Muscle layer of duodenum (tissue), 2 donors: ENCODE data around the gene CIROP.

ENCODE experiments used
- H3K27ac ChIP-seq: one replicate; pipeline ENCODE4 v1.7.0; 2013; ENCODE audit warnings: mild to moderate bottlenecking, low read length
- H3K27me3 ChIP-seq: one replicate; pipeline ENCODE4 v1.7.0; 2013; ENCODE audit warnings: low read depth, mild to moderate bottlenecking, control low read depth, low read length
- H3K36me3 ChIP-seq, 2 donors: one replicate each; pipeline ENCODE4 v1.7.0; 2013; ENCODE audit warnings: low read length in 2 of 2, control low read depth in 1 of 2, mild to moderate bottlenecking in 1 of 2; ENCODE audit not compliant: insufficient read depth in 2 of 2, control insufficient read depth in 1 of 2
- H3K4me1 ChIP-seq, 2 donors: one replicate each; pipeline ENCODE4 v1.7.0; 2013; ENCODE audit warnings: low read length in 2 of 2, mild to moderate bottlenecking in 2 of 2, control low read depth in 1 of 2, moderate library complexity in 1 of 2; ENCODE audit not compliant: insufficient read depth in 2 of 2, control insufficient read depth in 1 of 2
- H3K4me3 ChIP-seq, 2 donors: one replicate each; pipeline ENCODE4 v1.7.0; 2013; ENCODE audit warnings: low read length in 2 of 2, low read depth in 1 of 2, mild to moderate bottlenecking in 1 of 2
- H3K9me3 ChIP-seq, 2 donors: one replicate each; pipeline ENCODE4 v1.7.0; 2013; ENCODE audit warnings: low read length in 2 of 2, control low read depth in 1 of 2, mild to moderate bottlenecking in 1 of 2; ENCODE audit not compliant: control insufficient read depth in 1 of 2
- donor health status: healthy.

CIROP gene

DNA sequence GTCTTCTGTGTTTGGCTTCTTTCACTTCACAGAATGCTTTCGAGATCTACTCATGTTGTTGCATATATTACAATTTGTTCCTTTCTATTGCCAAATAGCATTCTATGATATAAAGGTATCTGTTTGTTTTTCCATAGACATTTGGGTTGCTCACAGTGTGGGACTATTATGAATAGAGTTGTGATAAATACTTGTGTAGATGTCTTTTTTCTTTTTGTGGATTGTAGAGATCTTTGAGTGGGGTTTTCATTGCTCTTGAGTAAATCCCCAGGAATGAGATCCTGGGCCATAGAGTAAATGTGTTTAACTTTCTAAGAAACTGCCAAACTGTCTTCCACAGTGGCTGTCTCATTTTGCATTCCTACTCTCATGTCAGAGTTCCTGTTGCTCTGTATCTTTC, 39.1 kb upstream of the CIROP start:
- H3K27ac ChIP-seq: no peak overlapping the region
- peaks cover 7 to 8% of the 10 kb centered on the region in 2 donors for H3K4me1 ChIP-seq
- no peak overlapping the region for H3K4me3 ChIP-seq

GRCh38 chr14:23142826-23143225, 38.0 kb upstream of the CIROP start:
- Histone ChIP-seq H3K4me1 (peaks cover 8 to 10% of the 10 kb centered on the region in 2 donors), H3K36me3 (peaks cover 0 to 4% of the 10 kb centered on the region in 2 donors), H3K4me3 (no peak overlapping the region), H3K9me3 (no peaks in the 10 kb centered on the region), H3K27me3 (no peaks in the 10 kb centered on the region), H3K27ac (peak overlapping the region; percentile 54)

More for the DNA sequence above, 39.1 kb upstream of the CIROP start:
- Histone ChIP-seq H3K36me3 (no peaks in the 10 kb centered on the region), H3K27me3 (no peaks in the 10 kb centered on the region), H3K9me3 (no peaks in the 10 kb centered on the region)

DNA sequence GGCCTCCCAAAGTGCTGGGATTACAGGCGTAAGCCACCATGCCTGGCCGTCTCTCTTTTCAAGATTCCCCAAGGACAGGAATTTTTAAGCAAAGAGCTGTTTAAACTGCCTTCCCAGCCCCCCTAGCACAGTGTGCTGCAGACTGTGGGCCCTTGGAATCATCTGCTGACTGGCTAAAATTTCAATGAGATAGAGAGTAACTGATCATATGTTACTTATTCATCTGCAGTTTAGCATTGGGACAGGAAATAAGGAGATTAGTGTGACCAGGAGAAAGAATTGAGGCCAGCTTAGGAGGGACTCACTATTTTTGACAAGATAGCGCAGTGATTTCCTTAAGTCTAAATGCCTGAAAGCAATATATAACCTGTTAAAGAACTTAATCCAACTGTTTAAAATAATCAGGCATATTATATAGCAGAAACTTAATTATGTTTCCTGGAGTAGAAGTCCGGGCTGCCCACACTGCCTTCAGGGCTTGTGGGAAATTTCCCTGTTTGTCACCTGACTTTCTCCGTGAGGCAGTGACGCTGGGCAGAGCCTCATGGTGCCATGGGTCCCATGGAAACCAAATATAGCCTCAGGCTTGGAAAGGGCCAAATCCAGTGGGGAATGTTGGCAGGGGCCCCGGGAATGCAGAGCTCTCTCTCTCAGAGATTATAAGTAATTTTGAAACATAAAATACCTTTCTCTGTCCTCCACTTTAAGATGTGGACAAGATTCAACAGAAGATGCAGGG, 37.1 kb upstream of the CIROP start:
- Histone ChIP-seq H3K4me1 (peaks cover 8 to 12% of the 10 kb centered on the region in 2 donors), H3K4me3 (no peak overlapping the region), H3K27ac (peak overlapping the region; percentile 54), H3K27me3 (no peaks in the 10 kb centered on the region), H3K36me3 (peaks cover 0 to 4% of the 10 kb centered on the region in 2 donors), H3K9me3 (no peaks in the 10 kb centered on the region)

DNA sequence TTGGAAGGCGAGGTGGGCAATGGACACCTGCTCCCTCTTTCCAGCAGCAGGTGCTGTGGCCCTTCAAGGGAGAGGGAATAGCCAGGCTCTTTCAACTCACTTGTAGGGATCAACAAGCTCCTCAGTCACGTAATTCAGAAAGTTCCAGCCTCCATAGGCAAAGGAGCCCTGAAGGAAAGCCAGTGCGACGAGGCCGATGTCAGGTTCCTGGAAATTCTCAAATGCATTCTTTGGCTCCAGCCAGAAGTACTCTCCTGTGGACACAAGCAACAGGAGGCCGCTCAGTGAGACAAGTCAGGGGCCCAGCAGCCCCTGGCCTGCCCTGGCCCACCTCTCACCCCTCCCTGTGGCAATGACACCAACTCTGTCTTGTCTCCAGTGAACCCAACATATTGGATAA, 35.6 kb upstream of the CIROP start:
- H3K27ac ChIP-seq: peak overlapping the region; percentile 64
- no peaks in the 10 kb centered on the region for H3K9me3 ChIP-seq
- H3K36me3 ChIP-seq: peaks cover 0 to 6% of the 10 kb centered on the region in 2 donors
- H3K4me3 ChIP-seq: no peak overlapping the region
- H3K27me3 ChIP-seq: no peaks in the 10 kb centered on the region
- peaks cover 0 to 12% of the 10 kb centered on the region in 2 donors for H3K4me1 ChIP-seq

DNA sequence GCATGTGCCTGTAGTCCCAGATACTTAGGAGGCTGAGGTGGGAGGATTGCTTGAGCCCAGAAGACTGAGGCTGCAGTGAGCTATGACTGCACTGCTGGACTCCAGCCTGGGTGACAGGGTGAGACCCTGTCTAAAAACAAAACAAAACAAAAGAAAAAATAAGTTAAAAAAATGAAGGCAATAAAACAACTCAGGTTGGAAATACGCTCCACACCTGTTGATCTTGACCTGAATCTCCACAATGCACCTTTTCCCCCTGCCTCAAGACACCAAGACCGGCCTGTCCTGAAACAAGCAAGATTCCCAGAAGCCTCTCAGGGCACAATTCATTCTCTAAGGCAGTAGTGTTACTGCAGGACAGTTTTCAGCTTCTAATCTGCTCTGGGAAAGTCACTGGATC, 35.1 kb upstream of the CIROP start:
- H3K9me3 ChIP-seq: no peaks in the 10 kb centered on the region
- peaks cover 0 to 12% of the 10 kb centered on the region in 2 donors for H3K4me1 ChIP-seq
- H3K27me3 ChIP-seq: no peaks in the 10 kb centered on the region
- H3K4me3 ChIP-seq: no peak overlapping the region
- H3K27ac ChIP-seq: peak overlapping the region; percentile 64
- H3K36me3 ChIP-seq: peaks cover 0 to 6% of the 10 kb centered on the region in 2 donors

- no peaks in the 10 kb centered on the region for H3K9me3 ChIP-seq
- H3K27me3 ChIP-seq: no peaks in the 10 kb centered on the region
- no peak overlapping the region for H3K27ac ChIP-seq
- H3K36me3 ChIP-seq: peaks cover 0 to 6% of the 10 kb centered on the region in 2 donors
- H3K4me3 ChIP-seq: no peak overlapping the region
- H3K4me1 ChIP-seq: peaks cover 0 to 11% of the 10 kb centered on the region in 2 donors
Observed at GRCh38 chr14:23137813-23138535, 33.2 kb upstream of the CIROP start.

GRCh38 chr14:23137192-23137812, 32.5 kb upstream of the CIROP start:
- H3K9me3 ChIP-seq: no peaks in the 10 kb centered on the region
- peaks cover 0 to 6% of the 10 kb centered on the region in 2 donors for H3K4me1 ChIP-seq
- H3K27me3 ChIP-seq: no peaks in the 10 kb centered on the region
- H3K27ac ChIP-seq: no peak overlapping the region
- H3K36me3 ChIP-seq: peaks cover 1 to 6% of the 10 kb centered on the region in 2 donors
- no peak overlapping the region for H3K4me3 ChIP-seq

GRCh38 chr14:23136566-23137133, 31.9 kb upstream of the CIROP start:
- H3K36me3 ChIP-seq: peaks cover 3 to 6% of the 10 kb centered on the region in 2 donors
- H3K9me3 ChIP-seq: no peaks in the 10 kb centered on the region
- H3K4me1 ChIP-seq: peaks cover 0 to 6% of the 10 kb centered on the region in 2 donors
- H3K4me3 ChIP-seq: no peak overlapping the region
- H3K27ac ChIP-seq: no peak overlapping the region
- H3K27me3 ChIP-seq: no peaks in the 10 kb centered on the region

DNA sequence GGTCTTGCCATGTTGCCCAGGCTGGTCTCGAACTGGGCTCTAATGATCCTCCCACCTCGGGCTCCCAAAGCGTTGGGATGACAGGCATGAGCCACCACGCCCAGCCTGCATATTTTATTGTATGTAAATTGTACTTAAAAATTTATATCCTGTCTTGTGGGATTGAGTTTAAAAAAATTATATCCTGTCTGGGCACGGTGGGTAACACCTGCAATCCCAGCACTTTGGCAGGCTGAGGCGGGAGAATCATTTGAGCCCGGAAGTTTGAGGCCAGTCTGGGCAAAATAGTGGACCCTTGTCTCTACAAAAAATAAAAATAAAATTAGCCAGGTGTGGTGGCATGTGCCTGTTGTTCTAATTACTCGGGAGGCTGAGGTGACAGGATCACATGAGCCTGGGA, 28.2 kb upstream of the CIROP start:
- H3K36me3 ChIP-seq: peaks cover 11 to 20% of the 10 kb centered on the region in 2 donors

DNA sequence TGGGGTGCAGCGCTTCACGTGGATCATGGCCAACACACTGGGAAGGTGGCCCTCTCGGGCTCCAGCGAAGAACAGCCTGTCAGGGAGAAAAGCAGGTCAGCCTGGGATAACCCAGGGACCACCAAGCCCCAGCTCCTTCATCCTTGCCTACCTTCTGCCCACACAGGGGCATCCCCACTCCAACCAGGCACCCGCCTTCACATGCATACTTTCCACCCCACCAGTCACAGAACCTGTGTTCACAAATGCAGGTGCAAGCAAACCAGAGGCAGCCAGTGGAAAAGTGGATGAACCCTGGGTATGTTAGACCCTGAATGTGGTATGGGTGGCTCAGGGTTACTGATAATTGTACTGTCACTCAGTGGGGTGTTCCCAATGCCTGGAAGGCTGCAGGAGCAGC, 26.7 kb upstream of the CIROP start:
- Histone ChIP-seq H3K27me3 (no peaks in the 10 kb centered on the region), H3K9me3 (no peaks in the 10 kb centered on the region), H3K4me3 (no peak overlapping the region), H3K4me1 (peaks cover 0 to 6% of the 10 kb centered on the region in 2 donors), H3K27ac (no peak overlapping the region), H3K36me3 (peaks cover 11 to 24% of the 10 kb centered on the region in 2 donors)

More for the DNA sequence above, 28.2 kb upstream of the CIROP start:
- no peaks in the 10 kb centered on the region for H3K27me3 ChIP-seq
- H3K9me3 ChIP-seq: no peaks in the 10 kb centered on the region
- peaks cover 0 to 10% of the 10 kb centered on the region in 2 donors for H3K4me1 ChIP-seq
- no peak overlapping the region for H3K27ac ChIP-seq
- H3K4me3 ChIP-seq: no peak overlapping the region

GRCh38 chr14:23130871-23131270, 26.1 kb upstream of the CIROP start:
- H3K27ac ChIP-seq: no peak overlapping the region
- H3K4me1 ChIP-seq: peaks cover 0 to 6% of the 10 kb centered on the region in 2 donors
- H3K36me3 ChIP-seq: peaks cover 8 to 24% of the 10 kb centered on the region in 2 donors
- H3K9me3 ChIP-seq: no peaks in the 10 kb centered on the region
- H3K4me3 ChIP-seq: no peak overlapping the region
- H3K27me3 ChIP-seq: no peaks in the 10 kb centered on the region
